ENCODE results near the gene VWC2.

Gene VWC2

GRCh38 chr7:49821181-49821580 is 47.7 kb downstream of the VWC2 start:
- Histone ChIP-seq H3K27me3 (no peaks in the 10 kb centered on the region), H3K4me3 (ENCODE audit: low read depth, low read length) (no peak overlapping the region), H3K9me3 (no peaks in the 10 kb centered on the region), H3K4me1 (no peaks in the 10 kb centered on the region), H3K36me3 (no peaks in the 10 kb centered on the region)
- TF ChIP-seq CTCF (IDR thresholded peaks at IDR 0.05; ENCODE audit: low read depth, low read length): no peak
- no peak for DNase-seq

- no peaks in the 10 kb centered on the region for H3K4me1 ChIP-seq
- DNase-seq: no peak
- no peaks in the 10 kb centered on the region for H3K9me3 ChIP-seq
Observed at GRCh38 chr7:49822856-49823255, 49.4 kb downstream of the VWC2 start.

GRCh38 chr7:49823566-49823965 is 50.1 kb downstream of the VWC2 start:
- no peak for TF ChIP-seq CTCF (IDR thresholded peaks at IDR 0.05; ENCODE audit: low read depth, low read length)
- DNase-seq: no peak

More at GRCh38 chr7:49822856-49823255, 49.4 kb downstream of the VWC2 start:
- no peaks in the 10 kb centered on the region for H3K36me3 ChIP-seq
- H3K4me3 ChIP-seq (ENCODE audit: low read depth, low read length): no peak overlapping the region
- no peaks in the 10 kb centered on the region for H3K27me3 ChIP-seq
- TF ChIP-seq CTCF (IDR thresholded peaks at IDR 0.05; ENCODE audit: low read depth, low read length): no peak

GRCh38 chr7:49839863-49840645 is 66.6 kb downstream of the VWC2 start:
- Histone ChIP-seq H3K36me3 (no peaks in the 10 kb centered on the region), H3K4me3 (ENCODE audit: low read depth, low read length) (no peak overlapping the region), H3K4me1 (no peaks in the 10 kb centered on the region), H3K27me3 (no peaks in the 10 kb centered on the region), H3K9me3 (no peaks in the 10 kb centered on the region)
- DNase-seq: no peak
- no peak for TF ChIP-seq CTCF (IDR thresholded peaks at IDR 0.05; ENCODE audit: low read depth, low read length)

More at GRCh38 chr7:49823566-49823965, 50.1 kb downstream of the VWC2 start:
- H3K4me1 ChIP-seq: no peaks in the 10 kb centered on the region
- no peak overlapping the region for H3K4me3 ChIP-seq (ENCODE audit: low read depth, low read length)
- no peaks in the 10 kb centered on the region for H3K9me3 ChIP-seq
- no peaks in the 10 kb centered on the region for H3K27me3 ChIP-seq
- H3K36me3 ChIP-seq: no peaks in the 10 kb centered on the region

GRCh38 chr7:49840751-49841405 is 67.4 kb downstream of the VWC2 start:
- no peaks in the 10 kb centered on the region for H3K4me1 ChIP-seq
- no peak for DNase-seq
- no peak for TF ChIP-seq CTCF (IDR thresholded peaks at IDR 0.05; ENCODE audit: low read depth, low read length)
- no peak overlapping the region for H3K4me3 ChIP-seq (ENCODE audit: low read depth, low read length)
- H3K36me3 ChIP-seq: no peaks in the 10 kb centered on the region
- no peaks in the 10 kb centered on the region for H3K9me3 ChIP-seq
- H3K27me3 ChIP-seq: no peaks in the 10 kb centered on the region

- Histone ChIP-seq H3K4me3 (ENCODE audit: low read depth, low read length) (no peak overlapping the region), H3K27me3 (no peaks in the 10 kb centered on the region)
- no peak for DNase-seq
Observed at GRCh38 chr7:49845626-49846025, 72.2 kb downstream of the VWC2 start.

More at GRCh38 chr7:49845626-49846025, 72.2 kb downstream of the VWC2 start:
- TF ChIP-seq CTCF (IDR thresholded peaks at IDR 0.05; ENCODE audit: low read depth, low read length): no peak
- no peaks in the 10 kb centered on the region for H3K9me3 ChIP-seq
- no peaks in the 10 kb centered on the region for H3K36me3 ChIP-seq
- H3K4me1 ChIP-seq: no peaks in the 10 kb centered on the region

Data from BE2C (cell line).